GM12872 (cell line): ENCODE measurements around the gene SLC16A4.

Experiments
- CTCF ChIP-seq: IDR thresholded peaks from 3 replicates; pipeline ENCODE4 v1.5.1; 2011; ENCODE audit warnings: low read depth, mild to moderate bottlenecking, low read length, moderate library complexity; ENCODE audit not compliant: insufficient read depth

The SLC16A4 gene

DNA sequence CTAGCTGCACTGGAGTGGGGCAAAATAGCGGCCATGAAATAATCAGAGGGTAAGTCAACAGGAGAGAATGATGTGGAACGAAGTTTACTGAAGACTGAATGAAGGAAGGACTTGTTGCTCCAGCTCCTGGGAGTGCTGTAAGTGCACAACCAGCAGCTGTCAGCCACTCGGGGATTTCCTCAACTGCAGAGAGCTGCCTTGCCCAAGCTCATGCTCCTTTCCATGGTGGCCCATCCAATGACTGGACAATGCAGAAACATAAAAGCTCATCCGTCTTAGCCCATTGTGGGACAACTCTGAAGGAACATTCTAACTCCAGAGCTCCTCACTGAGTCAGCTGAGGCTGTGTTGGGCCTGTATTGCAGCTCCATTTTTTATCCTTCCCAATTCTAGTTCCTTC lies 72.8 kb downstream of the SLC16A4 start:
- TF ChIP-seq CTCF: no peak

DNA sequence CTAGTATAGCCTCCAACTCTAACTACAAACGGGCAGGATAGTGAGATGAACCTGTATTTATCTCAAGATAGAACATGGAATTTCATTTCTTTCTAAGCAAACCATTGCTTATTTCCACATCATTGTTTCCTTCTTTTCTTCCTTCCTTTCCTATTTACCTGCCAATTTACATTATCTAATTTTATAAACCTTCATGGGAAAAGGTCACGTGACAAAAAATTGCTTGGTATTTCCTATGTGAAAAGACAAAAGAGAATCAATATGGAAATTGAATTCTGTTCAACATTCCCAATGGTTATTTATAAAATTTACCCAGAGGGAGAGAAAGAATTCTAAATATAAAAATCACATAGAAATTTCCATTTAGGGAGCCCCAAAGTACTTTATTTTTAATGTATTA lies 74.1 kb downstream of the SLC16A4 start:
- TF ChIP-seq CTCF: no peak
